Stimulated activated memory B cell treated with anti-CD40 and anti-IgM and Interleukin-4, amounts not matched to agents 10 μg/mL and 1 μg/mL and 100 μg/mL, for 72 hours (primary cell): ENCODE results near the gene C1orf232.

ENCODE experiments used
- ATAC-seq: fragments of 150-1000 bp; cut with Tn5 transposase; 2 replicates; pipeline ENCODE4 v1.10.0; 2021
- H3K27ac Mint-ChIP-seq: one replicate; pipeline ENCODE4 v1.8.0; 2022; ENCODE audit warnings: mild to moderate bottlenecking, mixed read lengths
- H3K27me3 Mint-ChIP-seq: one replicate; pipeline ENCODE4 v1.8.0; 2022; ENCODE audit warnings: mixed read lengths
- H3K36me3 Mint-ChIP-seq: one replicate; pipeline ENCODE4 v1.8.0; 2022; ENCODE audit warnings: mixed read lengths
- H3K4me1 Mint-ChIP-seq: one replicate; pipeline ENCODE4 v1.8.0; 2022; ENCODE audit warnings: mixed read lengths
- H3K4me3 Mint-ChIP-seq: one replicate; pipeline ENCODE4 v1.8.0; 2022; ENCODE audit warnings: mild to moderate bottlenecking, moderate library complexity, mixed read lengths
- H3K9me3 Mint-ChIP-seq: one replicate; pipeline ENCODE4 v1.8.0; 2022; ENCODE audit warnings: mixed read lengths

Gene C1orf232

DNA sequence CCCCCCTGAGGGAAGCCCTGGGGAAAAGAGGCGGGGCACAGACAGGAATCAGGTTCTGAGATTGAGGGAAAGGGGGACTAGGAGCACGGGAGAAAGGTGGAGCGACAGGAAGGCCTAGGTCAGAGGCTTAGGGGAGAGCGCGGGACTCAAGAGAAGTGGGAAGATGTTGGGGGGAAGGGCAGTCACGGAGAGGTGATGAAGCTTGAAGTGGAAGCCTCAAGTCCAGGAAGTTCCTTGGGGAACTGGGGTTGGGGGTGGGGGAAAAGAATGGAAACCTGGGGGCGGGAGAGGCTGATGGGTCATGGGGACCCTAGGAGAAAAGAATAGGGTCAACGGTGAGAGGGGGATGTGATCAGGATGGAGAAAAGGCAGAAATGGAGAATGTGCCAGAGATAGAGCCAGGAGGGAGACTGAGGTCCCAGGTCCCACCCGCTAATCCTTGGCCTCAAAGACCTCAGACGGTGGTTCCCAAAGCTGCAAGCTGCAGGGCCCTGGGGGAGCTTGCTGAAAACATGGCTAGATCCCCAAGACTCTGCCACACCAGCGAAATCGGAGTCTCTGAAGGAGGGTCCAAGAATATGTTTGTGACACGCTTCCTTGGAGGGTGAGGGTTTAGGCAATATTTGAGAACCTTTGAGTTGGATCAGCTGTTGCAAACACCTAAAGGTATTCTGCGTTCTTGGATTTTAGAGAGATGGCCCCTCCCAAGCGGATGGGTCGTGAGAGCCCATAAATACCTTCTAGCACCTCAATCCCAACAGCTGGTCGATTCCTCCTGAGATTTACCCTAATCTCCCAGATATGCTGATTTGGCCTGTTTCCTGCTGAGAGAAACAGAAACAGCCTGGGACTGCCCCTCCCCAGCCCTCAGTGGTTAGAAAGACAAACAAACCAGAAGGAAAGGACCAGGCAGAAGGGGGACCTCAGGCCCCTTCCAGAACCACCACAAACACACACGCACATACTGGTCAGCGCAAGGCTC lies 3.6 kb downstream of the C1orf232 start:
- peak overlapping the region; percentile 16 for H3K27ac Mint-ChIP-seq
- no peaks in the 10 kb centered on the region for H3K36me3 Mint-ChIP-seq
- H3K9me3 Mint-ChIP-seq, result no peaks in the 10 kb centered on the region
- H3K27me3 Mint-ChIP-seq, result peaks cover 11% of the 10 kb centered on the region
- ATAC-seq, result no peak
- peaks cover 14% of the 10 kb centered on the region for H3K4me1 Mint-ChIP-seq
- H3K4me3 Mint-ChIP-seq, result peak overlapping the region; percentile 59

GRCh38 chr1:26164036-26164860 lies 4.5 kb downstream of the C1orf232 start:
- H3K36me3 Mint-ChIP-seq, result no peaks in the 10 kb centered on the region
- no peaks in the 10 kb centered on the region for H3K9me3 Mint-ChIP-seq
- peak overlapping the region; percentile 16 for H3K27ac Mint-ChIP-seq
- H3K27me3 Mint-ChIP-seq, result peaks cover 20% of the 10 kb centered on the region
- peaks cover 13% of the 10 kb centered on the region for H3K4me1 Mint-ChIP-seq
- H3K4me3 Mint-ChIP-seq, result peak overlapping the region; percentile 59
- ATAC-seq, result peak; percentile 69

DNA sequence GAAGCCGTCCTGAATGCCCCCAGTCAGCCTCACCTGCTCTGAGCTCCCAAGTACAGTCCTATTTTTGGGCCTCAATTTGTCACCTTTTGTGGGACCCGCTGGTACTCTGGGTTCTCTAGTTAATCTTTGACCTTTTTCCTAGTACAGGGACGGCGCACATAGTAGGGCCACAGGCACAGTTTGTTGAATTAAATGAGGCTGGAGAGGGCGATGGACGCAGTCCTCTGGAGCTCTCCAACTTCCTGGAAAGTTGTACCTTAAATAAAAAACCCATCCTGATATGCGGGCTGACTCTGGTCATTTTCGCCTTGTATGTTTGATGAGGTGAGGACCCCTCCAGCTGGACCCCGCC lies 5.1 kb downstream of the C1orf232 start:
- Mint-ChIP-seq H3K9me3 (no peaks in the 10 kb centered on the region), H3K27me3 (peaks cover 26% of the 10 kb centered on the region), H3K4me3 (peak overlapping the region; percentile 39), H3K36me3 (no peaks in the 10 kb centered on the region), H3K4me1 (peaks cover 13% of the 10 kb centered on the region), H3K27ac (no peak overlapping the region)
- ATAC-seq, result no peak

GRCh38 chr1:26162220-26162709 lies 6.5 kb downstream of the C1orf232 start:
- Mint-ChIP-seq H3K4me3 (peak overlapping the region; percentile 17), H3K36me3 (no peaks in the 10 kb centered on the region)

GRCh38 chr1:26161415-26162219 lies 7.1 kb downstream of the C1orf232 start:
- H3K4me3 Mint-ChIP-seq, result peak overlapping the region; percentile 23
- H3K9me3 Mint-ChIP-seq, result no peaks in the 10 kb centered on the region

More at GRCh38 chr1:26162220-26162709, 6.5 kb downstream of the C1orf232 start:
- Mint-ChIP-seq H3K9me3 (no peaks in the 10 kb centered on the region), H3K4me1 (peaks cover 13% of the 10 kb centered on the region), H3K27ac (no peak overlapping the region), H3K27me3 (peaks cover 39% of the 10 kb centered on the region)
- no peak for ATAC-seq

GRCh38 chr1:26160527-26161414 lies 8.0 kb downstream of the C1orf232 start:
- H3K27me3 Mint-ChIP-seq, result peaks cover 54% of the 10 kb centered on the region
- no peak overlapping the region for H3K27ac Mint-ChIP-seq
- ATAC-seq, result no peak
- no peaks in the 10 kb centered on the region for H3K9me3 Mint-ChIP-seq
- peaks cover 22% of the 10 kb centered on the region for H3K4me1 Mint-ChIP-seq
- H3K36me3 Mint-ChIP-seq, result no peaks in the 10 kb centered on the region
- peak overlapping the region; percentile 26 for H3K4me3 Mint-ChIP-seq

More at GRCh38 chr1:26161415-26162219, 7.1 kb downstream of the C1orf232 start:
- peaks cover 16% of the 10 kb centered on the region for H3K4me1 Mint-ChIP-seq
- H3K27ac Mint-ChIP-seq, result no peak overlapping the region
- no peaks in the 10 kb centered on the region for H3K36me3 Mint-ChIP-seq
- ATAC-seq, result peak; percentile 49
- H3K27me3 Mint-ChIP-seq, result peaks cover 45% of the 10 kb centered on the region

DNA sequence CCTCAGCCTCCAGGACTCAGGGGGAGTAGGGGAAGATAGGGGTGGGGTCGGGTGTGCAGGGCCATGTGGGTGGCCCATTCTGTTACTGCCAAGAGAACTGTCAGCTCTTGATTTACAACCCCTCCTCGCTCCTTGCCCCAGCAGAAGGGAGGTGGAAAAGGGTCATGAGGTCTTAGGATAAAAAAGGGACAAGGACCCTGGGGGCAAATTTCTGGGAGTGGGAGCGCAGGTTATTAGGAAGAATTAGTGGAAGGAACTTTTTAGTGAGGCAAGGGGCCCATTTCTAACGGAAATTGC lies 9.1 kb downstream of the C1orf232 start:
- no peak for ATAC-seq

DNA sequence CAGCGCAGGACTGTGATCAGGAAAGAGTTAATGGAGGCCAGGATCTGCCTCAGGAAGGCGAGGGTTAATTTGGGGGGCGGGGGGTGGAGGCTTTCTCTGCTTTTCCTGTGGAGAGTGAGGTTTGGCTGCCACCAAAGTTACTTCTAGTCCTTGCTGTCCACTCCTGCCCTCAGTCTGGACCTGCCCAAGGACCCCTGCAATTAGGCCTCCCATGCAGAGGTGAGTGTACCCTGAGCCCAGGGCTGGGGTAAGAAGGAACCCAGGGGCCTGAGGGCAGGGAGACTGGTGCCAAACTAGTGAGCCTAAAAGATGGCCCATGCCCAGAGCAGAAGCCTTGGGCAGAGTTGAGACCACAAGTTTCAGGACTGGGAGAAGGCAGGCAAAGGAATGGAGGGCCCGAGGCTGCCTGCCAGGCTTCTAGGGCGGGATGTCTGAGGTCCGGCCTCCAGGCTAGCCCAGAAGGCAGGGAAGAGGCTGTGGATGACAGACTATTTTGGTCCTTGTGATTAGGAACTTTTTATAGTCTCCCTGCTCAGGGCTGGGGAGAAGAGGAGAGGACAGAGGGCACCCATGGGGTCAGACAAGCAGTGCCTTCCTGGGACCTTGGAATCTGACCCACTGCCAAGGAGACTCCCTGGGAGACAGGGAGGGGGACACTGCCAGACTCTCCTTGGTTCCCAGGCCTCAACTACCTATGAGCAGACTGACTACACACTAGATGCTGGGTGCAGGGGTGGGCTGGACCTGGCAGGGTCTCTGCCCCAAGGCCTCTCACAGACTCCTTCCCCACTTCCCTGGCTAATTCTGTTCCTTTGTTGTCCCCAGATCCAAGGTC lies 9.6 kb downstream of the C1orf232 start, which contains the start of gene FAM110D:
Gene FAM110D (plus strand): TSS at position 172 of the 835 bp plus-strand sequence. CDS start 2,213 bp downstream, outside the sequence.
- no peak for ATAC-seq

More for the DNA sequence above, 9.1 kb downstream of the C1orf232 start:
- H3K9me3 Mint-ChIP-seq, result no peaks in the 10 kb centered on the region
- H3K4me3 Mint-ChIP-seq, result no peak overlapping the region
- H3K27ac Mint-ChIP-seq, result no peak overlapping the region
- H3K4me1 Mint-ChIP-seq, result peaks cover 20% of the 10 kb centered on the region
- no peaks in the 10 kb centered on the region for H3K36me3 Mint-ChIP-seq
- H3K27me3 Mint-ChIP-seq, result peaks cover 65% of the 10 kb centered on the region

GRCh38 chr1:26158271-26158907 lies 10.4 kb downstream of the C1orf232 start:
- Mint-ChIP-seq H3K27me3 (peaks cover 70% of the 10 kb centered on the region), H3K4me1 (peaks cover 15% of the 10 kb centered on the region), H3K36me3 (no peaks in the 10 kb centered on the region), H3K27ac (no peak overlapping the region), H3K4me3 (no peak overlapping the region), H3K9me3 (no peaks in the 10 kb centered on the region)
- no peak for ATAC-seq

More for the DNA sequence above, 9.6 kb downstream of the C1orf232 start, which contains the start of gene FAM110D:
- H3K27me3 Mint-ChIP-seq, result peaks cover 70% of the 10 kb centered on the region
- no peaks in the 10 kb centered on the region for H3K9me3 Mint-ChIP-seq
- H3K36me3 Mint-ChIP-seq, result no peaks in the 10 kb centered on the region
- H3K27ac Mint-ChIP-seq, result no peak within 1 kb of the TSS
- no peak within 1 kb of the TSS for H3K4me3 Mint-ChIP-seq
- H3K4me1 Mint-ChIP-seq, result peaks cover 15% of the 10 kb centered on the region

DNA sequence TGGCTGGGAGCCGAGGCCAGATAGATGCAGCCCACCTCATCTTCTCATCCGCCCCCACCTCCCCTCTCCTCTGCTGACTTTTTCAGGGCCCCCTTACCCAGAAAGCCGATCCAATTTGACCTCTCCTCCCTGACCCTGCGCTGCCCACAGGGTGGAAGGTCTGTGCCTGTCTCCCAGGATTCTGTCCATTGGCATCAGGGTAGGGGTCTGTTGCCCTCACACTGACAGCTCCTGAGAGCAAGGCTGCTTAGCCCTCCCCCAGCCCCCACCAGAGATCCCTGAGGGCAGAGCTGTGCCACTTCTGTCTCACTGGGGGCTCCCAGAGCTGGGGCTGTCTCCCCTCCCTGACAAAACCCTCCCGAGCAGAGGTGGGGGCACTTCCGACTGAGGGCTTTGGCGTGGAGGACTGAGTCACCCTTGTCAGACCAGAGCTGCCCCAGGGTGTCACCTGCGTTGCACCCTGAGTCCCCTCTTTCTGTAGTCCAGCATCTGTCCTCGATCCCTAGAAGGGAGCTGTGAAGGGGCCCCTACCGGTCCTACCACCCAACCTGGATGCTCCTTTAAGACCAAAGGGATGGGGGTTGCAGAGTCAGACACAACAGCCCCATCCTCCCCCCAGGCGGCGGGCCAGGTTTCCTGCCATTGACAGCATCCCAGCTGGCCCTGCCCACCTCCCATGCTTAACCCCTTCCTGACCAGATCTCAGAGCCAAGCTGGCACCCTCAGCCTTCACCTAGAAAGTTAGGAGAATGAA lies 12.3 kb downstream of the C1orf232 start:
- Mint-ChIP-seq H3K27me3 (peaks cover 60% of the 10 kb centered on the region), H3K4me1 (peaks cover 9% of the 10 kb centered on the region), H3K27ac (no peak overlapping the region), H3K36me3 (no peaks in the 10 kb centered on the region), H3K9me3 (no peaks in the 10 kb centered on the region), H3K4me3 (no peak overlapping the region)
- no peak for ATAC-seq

DNA sequence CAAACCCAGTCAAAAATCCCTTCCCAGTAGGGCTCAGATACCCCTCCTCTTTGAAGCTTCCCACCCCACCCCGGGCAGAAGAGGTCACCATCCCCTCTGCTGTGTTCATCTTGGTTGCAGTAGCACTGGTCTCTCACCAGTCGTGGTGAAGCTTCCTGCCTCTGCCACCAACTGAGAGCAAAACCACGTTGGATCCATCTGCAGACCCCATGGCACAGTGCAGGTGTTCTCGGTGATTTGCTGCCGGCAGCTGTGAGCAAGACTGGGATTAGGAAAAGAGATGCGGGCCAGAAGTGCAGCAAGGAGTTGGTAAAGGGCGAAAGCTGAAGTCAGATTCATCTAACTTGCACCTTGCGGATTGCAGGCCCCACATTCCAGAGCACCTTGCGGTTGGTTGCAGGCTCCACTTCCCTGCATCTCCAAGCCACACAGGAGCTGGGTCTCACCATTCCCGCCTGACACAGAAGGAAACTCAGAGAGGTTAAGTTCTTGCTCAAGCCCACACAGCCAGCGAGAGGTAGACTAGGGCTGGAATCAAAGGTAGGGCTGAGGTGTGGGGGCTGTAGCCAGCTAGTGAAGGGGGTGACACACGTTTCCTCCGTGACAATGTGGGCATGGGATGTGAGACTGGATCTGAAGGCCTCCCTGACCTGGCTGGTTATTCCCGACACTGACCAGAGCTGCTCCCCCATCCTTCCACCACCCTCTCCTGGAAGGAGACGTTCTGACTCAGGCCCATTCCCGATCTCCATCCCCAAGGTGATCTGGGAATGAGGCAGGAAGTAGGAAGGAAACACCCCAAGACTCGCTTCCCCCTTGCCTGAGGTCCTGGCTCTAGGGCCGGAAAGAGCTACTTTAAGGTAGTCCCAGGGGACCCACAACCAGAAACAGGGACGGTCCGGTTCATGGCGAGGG lies 13.1 kb downstream of the C1orf232 start:
- Mint-ChIP-seq H3K4me1 (peaks cover 9% of the 10 kb centered on the region), H3K9me3 (no peaks in the 10 kb centered on the region), H3K36me3 (no peaks in the 10 kb centered on the region), H3K4me3 (no peak overlapping the region), H3K27ac (no peak overlapping the region), H3K27me3 (peaks cover 60% of the 10 kb centered on the region)
- ATAC-seq, result peak; percentile 28
